Panc1 (cell line): Measurements from ENCODE around the gene CAMKMT.

Experiments used
- POLR2AphosphoS5 ChIP-seq: IDR thresholded peaks from 2 replicates; pipeline ENCODE4 v1.6.1; 2012; ENCODE audit warnings: mild to moderate bottlenecking, low read depth, low read length, moderate library complexity
- SIN3A ChIP-seq: IDR thresholded peaks from 2 replicates; pipeline ENCODE4 v1.6.1; 2012; ENCODE audit warnings: low read depth, mild to moderate bottlenecking, low read length, moderate library complexity, borderline replicate concordance; ENCODE audit not compliant: insufficient read depth
- TCF7L2 ChIP-seq: IDR thresholded peaks from 2 replicates; pipeline ENCODE4 v1.6.1; 2011; ENCODE audit warnings: mild to moderate bottlenecking, low read depth, low read length, inconsistent platforms
- TF ChIP-seq, protein P1 (sequence below): fragments of 450-650 bp; IDR thresholded peaks from 2 replicates; pipeline ENCODE4 v1.5.1; 2017; ENCODE audit warnings: mild to moderate bottlenecking
- TF ChIP-seq, protein P2 (sequence below), 2 experiments: IDR thresholded peaks; 2 replicates each; pipeline ENCODE4 v1.6.1; 2011 to 2012; ENCODE audit warnings: low read depth in 2 of 2, control low read depth in 1 of 2, low read length in 1 of 2, mild to moderate bottlenecking in 1 of 2, moderate library complexity in 1 of 2; ENCODE audit not compliant: insufficient read depth in 1 of 2

DNA sequence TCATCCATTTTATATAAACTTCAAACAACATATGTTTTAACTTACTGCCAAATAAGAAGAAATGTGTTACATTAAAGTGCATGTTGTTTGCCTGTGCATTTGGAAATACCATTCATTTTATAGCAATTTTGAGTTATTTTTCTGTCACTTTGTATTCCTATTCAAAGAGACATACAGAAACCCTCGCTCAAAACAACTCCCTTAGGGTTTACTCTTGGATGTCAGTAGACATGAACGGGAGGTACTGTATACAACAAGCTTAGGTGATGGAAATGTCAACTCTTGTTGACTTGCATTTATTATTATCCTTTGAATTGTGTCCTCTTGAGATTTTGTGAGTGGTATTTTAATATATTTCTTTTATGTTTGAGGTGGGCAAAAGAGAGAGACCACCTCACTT is 132.3 kb downstream of the CAMKMT start:
- TF ChIP-seq, protein P1, sequence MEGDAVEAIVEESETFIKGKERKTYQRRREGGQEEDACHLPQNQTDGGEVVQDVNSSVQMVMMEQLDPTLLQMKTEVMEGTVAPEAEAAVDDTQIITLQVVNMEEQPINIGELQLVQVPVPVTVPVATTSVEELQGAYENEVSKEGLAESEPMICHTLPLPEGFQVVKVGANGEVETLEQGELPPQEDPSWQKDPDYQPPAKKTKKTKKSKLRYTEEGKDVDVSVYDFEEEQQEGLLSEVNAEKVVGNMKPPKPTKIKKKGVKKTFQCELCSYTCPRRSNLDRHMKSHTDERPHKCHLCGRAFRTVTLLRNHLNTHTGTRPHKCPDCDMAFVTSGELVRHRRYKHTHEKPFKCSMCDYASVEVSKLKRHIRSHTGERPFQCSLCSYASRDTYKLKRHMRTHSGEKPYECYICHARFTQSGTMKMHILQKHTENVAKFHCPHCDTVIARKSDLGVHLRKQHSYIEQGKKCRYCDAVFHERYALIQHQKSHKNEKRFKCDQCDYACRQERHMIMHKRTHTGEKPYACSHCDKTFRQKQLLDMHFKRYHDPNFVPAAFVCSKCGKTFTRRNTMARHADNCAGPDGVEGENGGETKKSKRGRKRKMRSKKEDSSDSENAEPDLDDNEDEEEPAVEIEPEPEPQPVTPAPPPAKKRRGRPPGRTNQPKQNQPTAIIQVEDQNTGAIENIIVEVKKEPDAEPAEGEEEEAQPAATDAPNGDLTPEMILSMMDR = no peak
- no peak for TF ChIP-seq SIN3A
- TF ChIP-seq POLR2AphosphoS5 = no peak
- TF ChIP-seq, protein P2, sequence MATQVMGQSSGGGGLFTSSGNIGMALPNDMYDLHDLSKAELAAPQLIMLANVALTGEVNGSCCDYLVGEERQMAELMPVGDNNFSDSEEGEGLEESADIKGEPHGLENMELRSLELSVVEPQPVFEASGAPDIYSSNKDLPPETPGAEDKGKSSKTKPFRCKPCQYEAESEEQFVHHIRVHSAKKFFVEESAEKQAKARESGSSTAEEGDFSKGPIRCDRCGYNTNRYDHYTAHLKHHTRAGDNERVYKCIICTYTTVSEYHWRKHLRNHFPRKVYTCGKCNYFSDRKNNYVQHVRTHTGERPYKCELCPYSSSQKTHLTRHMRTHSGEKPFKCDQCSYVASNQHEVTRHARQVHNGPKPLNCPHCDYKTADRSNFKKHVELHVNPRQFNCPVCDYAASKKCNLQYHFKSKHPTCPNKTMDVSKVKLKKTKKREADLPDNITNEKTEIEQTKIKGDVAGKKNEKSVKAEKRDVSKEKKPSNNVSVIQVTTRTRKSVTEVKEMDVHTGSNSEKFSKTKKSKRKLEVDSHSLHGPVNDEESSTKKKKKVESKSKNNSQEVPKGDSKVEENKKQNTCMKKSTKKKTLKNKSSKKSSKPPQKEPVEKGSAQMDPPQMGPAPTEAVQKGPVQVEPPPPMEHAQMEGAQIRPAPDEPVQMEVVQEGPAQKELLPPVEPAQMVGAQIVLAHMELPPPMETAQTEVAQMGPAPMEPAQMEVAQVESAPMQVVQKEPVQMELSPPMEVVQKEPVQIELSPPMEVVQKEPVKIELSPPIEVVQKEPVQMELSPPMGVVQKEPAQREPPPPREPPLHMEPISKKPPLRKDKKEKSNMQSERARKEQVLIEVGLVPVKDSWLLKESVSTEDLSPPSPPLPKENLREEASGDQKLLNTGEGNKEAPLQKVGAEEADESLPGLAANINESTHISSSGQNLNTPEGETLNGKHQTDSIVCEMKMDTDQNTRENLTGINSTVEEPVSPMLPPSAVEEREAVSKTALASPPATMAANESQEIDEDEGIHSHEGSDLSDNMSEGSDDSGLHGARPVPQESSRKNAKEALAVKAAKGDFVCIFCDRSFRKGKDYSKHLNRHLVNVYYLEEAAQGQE (IDR thresholded peaks at IDR 0.05; ENCODE audit: insufficient read depth in 1 of 2, low read depth in 2 of 2, low read length in 1 of 2) = no peak
- TF ChIP-seq TCF7L2 = no peak
